Measurements from ENCODE around the gene ASIC5. TPM values are rescaled to one million over a fixed set of nuclear protein-coding genes. Genes with fewer than 3 reads are reported as not detected.

ASIC5 gene
- polyA plus RNA-seq, 1 of the 3 experiments (the other 2 are of a cell fraction) = not detected

DNA sequence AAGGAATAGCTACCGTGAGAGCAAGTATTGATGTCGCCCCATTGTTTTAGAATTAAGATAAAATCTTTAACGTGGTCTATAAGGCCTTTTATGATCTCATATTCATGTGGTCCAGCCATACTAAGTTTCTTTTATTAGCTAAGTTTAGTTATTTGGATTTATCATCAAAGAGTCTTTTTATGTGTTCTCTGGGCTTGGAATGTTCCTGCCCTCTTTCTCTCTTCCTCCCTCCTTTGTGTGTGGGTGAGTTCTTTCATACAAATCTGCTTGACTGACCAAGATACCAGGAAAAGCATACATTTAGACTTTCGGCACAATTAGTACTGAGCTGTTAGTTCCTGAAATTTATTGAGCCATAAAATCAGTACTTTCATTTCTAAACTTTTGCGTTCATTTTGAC lies 48.7 kb upstream of the ASIC5 start:
- H3K4me2 ChIP-seq = no peak overlapping the region
- TF ChIP-seq MEF2A (IDR thresholded peaks at IDR 0.05; ENCODE audit: borderline replicate concordance, low read depth) = no peak
- TF ChIP-seq NFIC (IDR thresholded peaks at IDR 0.05; ENCODE audit: borderline replicate concordance) = no peak
- TF ChIP-seq, protein P1, sequence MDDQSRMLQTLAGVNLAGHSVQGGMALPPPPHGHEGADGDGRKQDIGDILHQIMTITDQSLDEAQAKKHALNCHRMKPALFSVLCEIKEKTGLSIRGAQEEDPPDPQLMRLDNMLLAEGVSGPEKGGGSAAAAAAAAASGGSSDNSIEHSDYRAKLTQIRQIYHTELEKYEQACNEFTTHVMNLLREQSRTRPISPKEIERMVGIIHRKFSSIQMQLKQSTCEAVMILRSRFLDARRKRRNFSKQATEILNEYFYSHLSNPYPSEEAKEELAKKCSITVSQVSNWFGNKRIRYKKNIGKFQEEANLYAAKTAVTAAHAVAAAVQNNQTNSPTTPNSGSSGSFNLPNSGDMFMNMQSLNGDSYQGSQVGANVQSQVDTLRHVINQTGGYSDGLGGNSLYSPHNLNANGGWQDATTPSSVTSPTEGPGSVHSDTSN (IDR thresholded peaks at IDR 0.05) = no peak
- TF ChIP-seq NRF1 (IDR thresholded peaks at IDR 0.05; ENCODE audit: low read depth, low read length) = no peak
- no peak for TF ChIP-seq MXI1 (IDR thresholded peaks at IDR 0.05; ENCODE audit: low read depth, low read length)
- no peak for TF ChIP-seq TEAD4 (IDR thresholded peaks at IDR 0.05; ENCODE audit: borderline replicate concordance, insufficient read depth)
- no peak for TF ChIP-seq SMC3 (IDR thresholded peaks at IDR 0.05; ENCODE audit: low read depth, low read length)
- no peak for TF ChIP-seq EP300 (IDR thresholded peaks at IDR 0.05; ENCODE audit: borderline replicate concordance in 1 of 2, low read depth in 1 of 2, low read length in 1 of 2)
- no peak for TF ChIP-seq ELF1 (IDR thresholded peaks at IDR 0.05)
- TF ChIP-seq RCOR1 (IDR thresholded peaks at IDR 0.05; ENCODE audit: low read length) = no peak
- TF ChIP-seq RFX5 (IDR thresholded peaks at IDR 0.05; ENCODE audit: low read length) = no peak
- TF ChIP-seq TCF12 (IDR thresholded peaks at IDR 0.05) = no peak
- no peak for TF ChIP-seq RAD21 (IDR thresholded peaks at IDR 0.05; ENCODE audit: low read length)
- no peak for TF ChIP-seq YY1 (IDR thresholded peaks at IDR 0.05; ENCODE audit: low read depth)
- TF ChIP-seq CHD2 (IDR thresholded peaks at IDR 0.05; ENCODE audit: low read length, partially characterized antibody) = no peak
- no peak for TF ChIP-seq RXRA (IDR thresholded peaks at IDR 0.05; ENCODE audit: borderline replicate concordance, low read depth)
- no peak for TF ChIP-seq EZH2phosphoT487 (IDR thresholded peaks at IDR 0.05; ENCODE audit: borderline replicate concordance, low read depth)
- TF ChIP-seq GATA2 (CRISPR knock-in tag; IDR thresholded peaks at IDR 0.05) = no peak
- no peaks in the 10 kb centered on the region for H4K20me1 ChIP-seq (ENCODE audit: insufficient read depth)
- 24% methylated on average over 5 of the region's 5 CpGs for WGBS (ENCODE audit: low lambda C conversion rate)
- no peak overlapping the region for H3K27ac ChIP-seq (ENCODE audit: low read depth in 2 of 2, low read length in 1 of 2)
- H3K4me1 ChIP-seq (ENCODE audit: control insufficient read depth in 1 of 2, insufficient read depth in 2 of 2, low read depth in 1 of 2, low read length in 1 of 2) = no peaks in the 10 kb centered on the region
- no peaks in the 10 kb centered on the region for H3K79me2 ChIP-seq (ENCODE audit: insufficient read depth)
- POLR2A ChIA-PET = no interaction called here
- no peaks in the 10 kb centered on the region for H3K27me3 ChIP-seq (ENCODE audit: insufficient read depth)
- no peaks in the 10 kb centered on the region for H3F3A ChIP-seq (replicated peaks; ENCODE audit: insufficient read depth)
- no peaks in the 10 kb centered on the region for H3K9me2 ChIP-seq
- no peaks in the 10 kb centered on the region for H3K36me3 ChIP-seq (replicated peaks in 1 of 2; ENCODE audit: control insufficient read depth in 1 of 2, insufficient read depth in 2 of 2, low read length in 1 of 2)
- H3K4me3 ChIP-seq (ENCODE audit: low read depth in 2 of 2, low read length in 1 of 2) = no peak overlapping the region
- H3K9ac ChIP-seq = no peak overlapping the region
- H2AFZ ChIP-seq (ENCODE audit: low read depth) = no peak overlapping the region
- DNase-seq = no peak
- H3K9me3 ChIP-seq = no peaks in the 10 kb centered on the region
- CTCF ChIA-PET = interaction anchor here (0.7 to 1.0 kb wide), 2 partner anchors 12 to 29 kb away, joined by 3 to 4 read pairs; no protein-coding TSS in a partner anchor

DNA sequence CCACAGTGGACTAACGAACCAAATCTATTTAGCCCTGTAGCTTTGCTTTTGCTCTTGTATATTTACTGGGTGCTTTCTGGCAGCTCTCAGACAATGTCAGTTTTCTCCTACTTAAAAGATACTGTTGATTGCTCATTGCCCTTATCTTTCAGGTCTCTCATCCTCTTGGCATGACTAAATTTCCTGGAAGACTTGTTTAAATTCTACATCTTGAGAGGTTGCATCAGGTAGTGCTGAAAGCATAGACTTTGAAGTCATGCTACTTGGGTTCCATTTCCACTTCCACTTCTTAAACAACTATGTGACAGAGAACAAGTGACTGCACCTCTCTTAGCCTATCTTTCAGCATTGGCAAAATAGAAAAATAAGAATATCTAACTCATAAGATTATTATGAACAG lies 45.8 kb upstream of the ASIC5 start:
- Histone ChIP-seq H4K20me1 (ENCODE audit: insufficient read depth) (no peaks in the 10 kb centered on the region), H2AFZ (ENCODE audit: low read depth) (no peak overlapping the region), H3K36me3 (replicated peaks in 1 of 2; ENCODE audit: control insufficient read depth in 1 of 2, insufficient read depth in 2 of 2, low read length in 1 of 2) (no peaks in the 10 kb centered on the region), H3K27ac (ENCODE audit: low read depth in 2 of 2, low read length in 1 of 2) (no peak overlapping the region), H3K4me1 (ENCODE audit: control insufficient read depth in 1 of 2, insufficient read depth in 2 of 2, low read depth in 1 of 2, low read length in 1 of 2) (peaks cover 0 to 5% of the 10 kb centered on the region in 2 experiments; a peak in 1 of 4 replicates), H3K79me2 (ENCODE audit: insufficient read depth) (no peaks in the 10 kb centered on the region), H3K27me3 (ENCODE audit: insufficient read depth) (no peaks in the 10 kb centered on the region), H3K9me2 (no peaks in the 10 kb centered on the region), H3K4me2 (no peak overlapping the region), H3K9me3 (no peaks in the 10 kb centered on the region), H3K9ac (no peak overlapping the region), H3K4me3 (ENCODE audit: low read depth in 2 of 2, low read length in 1 of 2) (no peak overlapping the region), H3F3A (replicated peaks; ENCODE audit: insufficient read depth) (no peaks in the 10 kb centered on the region)
- 18% methylated on average over 1 of the region's 1 CpG for WGBS (ENCODE audit: low lambda C conversion rate)
- ChIA-PET POLR2A (no interaction called here), CTCF (interaction anchor here (0.6 to 1.0 kb wide), 2 partner anchors 9 to 407 kb away, joined by 3 to 4 read pairs; partner anchors contain the start of gene TDO2)
- DNase-seq = no peak
- no peak for TF ChIP-seq CTCF (IDR thresholded peaks at IDR 0.05)
- no peak for TF ChIP-seq FOXM1 (IDR thresholded peaks at IDR 0.05; ENCODE audit: low read depth)
- TF ChIP-seq GATA2 (CRISPR knock-in tag; IDR thresholded peaks at IDR 0.05) = no peak
- TF ChIP-seq MEF2A (IDR thresholded peaks at IDR 0.05; ENCODE audit: borderline replicate concordance, low read depth) = no peak
- TF ChIP-seq SMC3 (IDR thresholded peaks at IDR 0.05; ENCODE audit: low read depth, low read length) = no peak
- TF ChIP-seq FOXJ3 (CRISPR knock-in tag; IDR thresholded peaks at IDR 0.05) = no peak
- no peak for TF ChIP-seq ZBTB33 (IDR thresholded peaks at IDR 0.05; ENCODE audit: borderline replicate concordance, low read depth)
